NCI-H2227 treated with DMSO at 0.1 percent for 48 hours (cell line): ENCODE results near the gene FLT4.

Experiments
- DNase-seq: peaks from one replicate; lab custom pipeline; 2025; lab: John Stamatoyannopoulos, UW

FLT4 gene

GRCh38 chr5:180607861-180608571 is 41.4 kb downstream of the FLT4 start:
- no peak for DNase-seq

DNA sequence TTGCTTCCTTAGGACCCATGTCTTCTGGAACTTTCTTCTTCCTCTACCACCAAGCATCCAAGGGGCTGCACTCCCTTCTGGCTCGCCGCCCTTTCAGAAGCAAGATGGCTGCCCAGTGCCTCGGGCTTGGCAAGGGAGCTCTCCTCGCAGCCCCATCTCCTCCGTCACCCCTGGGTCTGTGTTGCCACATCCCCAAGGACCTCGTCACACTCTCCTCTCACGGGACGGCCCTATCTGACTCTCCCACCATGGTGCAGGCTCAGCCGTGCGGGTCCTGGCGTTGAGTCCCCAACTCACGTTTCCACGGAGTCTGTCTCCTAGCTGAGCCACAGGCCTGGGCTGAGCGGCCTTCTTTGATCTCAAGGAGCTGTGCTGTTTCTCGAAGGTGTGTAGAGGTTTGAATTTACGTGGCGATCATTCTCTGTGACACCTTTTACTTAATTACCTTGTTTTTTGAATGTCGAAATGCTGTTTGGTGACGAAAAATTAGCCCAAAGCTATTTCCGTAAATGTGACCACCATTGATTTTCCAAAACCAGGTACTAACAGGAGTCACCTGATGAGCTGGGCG is 43.1 kb downstream of the FLT4 start:
- no peak for DNase-seq

DNA sequence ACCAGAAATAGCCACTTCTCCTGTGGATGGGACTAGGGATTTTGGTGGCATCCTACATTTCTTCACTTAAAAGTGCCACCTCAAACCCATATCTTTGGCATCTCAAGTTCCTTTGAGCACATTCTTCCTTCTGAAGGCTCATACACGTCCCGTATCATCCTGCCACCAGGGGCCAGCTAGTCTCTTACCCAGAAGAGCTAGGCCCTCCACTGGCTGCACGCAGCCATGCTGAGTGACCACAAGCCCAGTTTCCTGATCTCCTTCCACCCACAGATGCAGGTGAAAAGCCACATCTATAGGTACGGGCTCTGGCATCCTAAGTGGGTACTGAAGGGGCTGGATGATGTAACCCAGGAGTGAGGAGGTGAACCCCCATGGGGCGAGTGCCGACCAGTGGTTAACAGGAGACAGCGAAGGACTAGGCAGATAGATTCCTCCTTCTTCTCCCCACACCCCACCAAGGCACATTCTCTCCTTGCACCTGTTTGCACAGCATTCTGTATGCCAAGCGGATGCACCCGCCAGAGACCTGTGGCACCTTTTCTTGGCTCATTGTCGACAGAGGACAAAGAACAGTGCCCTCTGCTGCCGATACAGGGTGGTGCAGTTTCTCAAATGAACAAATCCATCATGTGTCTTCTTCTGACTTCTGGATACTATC is 43.7 kb downstream of the FLT4 start:
- no peak for DNase-seq

- no peak for DNase-seq
These were observed 45.1 kb downstream of the FLT4 start for GRCh38 chr5:180604271-180604670.

- DNase-seq, result no peak
These were observed 46.3 kb downstream of the FLT4 start for GRCh38 chr5:180603076-180603594.

GRCh38 chr5:180602481-180603075 is 46.8 kb downstream of the FLT4 start:
- DNase-seq, result no peak

DNA sequence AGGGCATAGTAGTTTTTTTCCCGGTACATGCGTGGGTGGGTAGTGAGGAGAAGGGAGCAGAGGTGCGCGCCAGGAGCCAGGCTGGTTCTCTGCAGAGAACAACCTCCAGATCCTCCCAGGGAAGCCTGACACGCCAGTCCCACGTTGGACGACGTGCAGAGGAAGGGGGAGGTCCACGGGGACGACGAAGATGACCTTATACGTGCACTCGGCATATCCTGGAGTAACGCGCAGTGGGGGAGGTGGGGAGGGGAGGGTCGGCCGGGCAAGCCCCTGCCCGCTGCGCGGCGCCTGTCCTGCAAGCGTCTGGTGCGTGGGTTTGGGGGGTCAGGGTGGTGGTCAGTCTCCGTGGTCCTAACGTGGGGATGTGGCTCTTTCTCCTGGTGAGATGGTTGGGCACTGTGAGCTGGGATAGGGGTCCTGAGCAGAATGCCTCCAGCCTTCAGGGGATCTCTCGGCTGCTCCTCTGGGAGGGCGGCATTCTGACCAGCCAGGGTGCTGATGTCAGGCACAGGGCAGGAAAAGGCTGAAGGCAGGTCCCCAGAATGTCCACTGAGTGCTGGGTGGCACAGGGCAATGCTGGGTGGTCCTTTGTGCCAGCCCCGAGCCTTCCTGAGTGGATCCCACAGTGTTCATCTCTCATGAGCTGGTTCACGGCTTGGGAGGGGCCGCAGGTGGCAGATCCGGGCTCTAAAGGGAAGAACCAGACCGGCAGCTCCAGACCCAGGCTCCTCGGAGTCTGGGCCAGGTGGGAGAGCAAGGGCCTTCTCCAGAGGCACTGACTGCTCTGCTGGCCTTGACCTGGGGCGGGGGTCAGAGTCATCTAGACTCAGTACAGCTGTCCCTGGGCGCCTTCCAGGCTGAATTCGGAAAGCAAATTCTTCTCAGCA is 47.6 kb downstream of the FLT4 start:
- DNase-seq, result no peak

DNA sequence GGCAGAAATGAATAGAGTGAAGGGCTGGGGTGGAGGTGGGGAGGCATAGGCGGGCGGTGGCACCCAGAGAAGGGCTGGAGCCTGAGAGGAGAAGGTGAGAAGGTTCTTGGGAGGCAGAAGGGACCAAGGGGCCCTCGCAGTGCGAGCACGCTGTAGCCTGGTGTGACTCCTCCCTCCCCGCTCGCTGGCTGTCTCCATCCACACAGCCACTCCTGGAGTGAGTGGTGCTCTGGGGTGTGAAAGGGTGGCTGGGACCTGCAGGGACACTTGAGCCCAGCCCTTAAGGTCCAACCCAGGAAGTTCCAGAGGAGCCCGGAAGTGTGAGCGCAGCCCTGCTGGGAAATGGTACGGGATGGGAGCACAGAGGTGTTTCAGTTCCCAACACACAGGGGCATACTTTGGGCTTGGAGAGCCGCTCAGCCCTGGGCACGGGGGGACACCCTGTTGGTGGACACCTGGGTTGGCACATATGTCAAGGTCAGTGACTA is 48.8 kb downstream of the FLT4 start:
- DNase-seq, result no peak

DNA sequence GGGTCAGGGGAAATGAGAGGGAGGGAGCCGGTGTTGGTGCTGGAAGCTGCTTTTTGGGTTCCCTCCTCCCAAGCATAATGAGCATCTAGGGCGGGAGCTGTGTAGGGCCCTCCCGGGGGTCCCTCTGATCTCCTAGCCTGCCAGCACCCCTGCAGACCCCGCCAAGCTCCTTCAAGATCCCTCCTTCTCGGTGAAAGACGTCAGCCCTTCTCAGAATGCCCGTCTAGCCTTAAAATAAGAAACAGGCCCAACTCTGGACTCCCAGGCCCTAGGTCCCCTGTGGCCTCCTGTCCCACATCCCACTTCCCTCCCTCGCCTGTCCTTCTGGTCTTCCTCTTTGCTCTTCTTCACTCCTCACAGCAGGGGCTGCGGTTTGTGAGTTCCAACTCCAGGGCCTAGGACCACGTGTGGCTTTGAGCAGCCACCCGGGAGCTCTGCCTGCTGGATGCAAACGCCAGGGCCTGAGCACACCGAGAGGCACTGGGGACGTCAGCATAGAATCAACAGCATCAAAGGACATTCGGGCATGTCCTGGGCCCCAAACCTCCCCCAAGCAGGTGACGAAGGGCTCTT is 49.3 kb downstream of the FLT4 start:
- no peak for DNase-seq

GRCh38 chr5:180599590-180599914 is 49.8 kb downstream of the FLT4 start:
- no peak for DNase-seq

GRCh38 chr5:180598797-180599589 is 50.4 kb downstream of the FLT4 start:
- no peak for DNase-seq

GRCh38 chr5:180598316-180598701 is 51.1 kb downstream of the FLT4 start:
- no peak for DNase-seq

GRCh38 chr5:180596668-180597231 is 52.6 kb downstream of the FLT4 start:
- DNase-seq, result no peak

DNA sequence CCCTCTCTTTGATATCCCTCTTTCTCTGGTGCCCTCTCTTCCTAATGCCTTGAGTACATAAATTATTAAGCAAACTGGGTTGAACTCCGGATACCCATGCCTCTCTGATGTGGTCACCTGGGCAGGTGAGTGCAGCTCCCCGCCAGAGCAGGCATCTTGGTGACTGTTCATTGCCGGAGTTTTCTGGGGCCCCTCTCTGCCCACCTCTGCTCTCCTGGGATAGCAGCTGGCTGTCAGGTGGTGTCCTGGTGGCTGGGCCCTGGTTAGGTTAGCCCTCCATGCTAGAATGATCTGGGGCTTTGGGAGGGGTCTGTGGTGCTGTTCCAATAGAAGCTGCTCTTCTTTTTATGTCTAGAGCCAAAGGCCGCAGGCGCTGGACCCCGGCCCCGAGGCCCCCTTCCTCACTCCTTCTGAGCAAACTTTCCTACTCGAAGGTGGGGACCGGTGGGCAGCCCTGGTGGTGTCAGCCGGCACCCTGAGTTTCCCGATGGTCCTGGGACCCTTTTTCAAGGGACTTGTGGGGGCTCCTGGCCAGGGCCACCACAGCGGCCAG is 53.2 kb downstream of the FLT4 start:
- DNase-seq, result no peak

GRCh38 chr5:180595381-180596114 is 53.9 kb downstream of the FLT4 start:
- no peak for DNase-seq

DNA sequence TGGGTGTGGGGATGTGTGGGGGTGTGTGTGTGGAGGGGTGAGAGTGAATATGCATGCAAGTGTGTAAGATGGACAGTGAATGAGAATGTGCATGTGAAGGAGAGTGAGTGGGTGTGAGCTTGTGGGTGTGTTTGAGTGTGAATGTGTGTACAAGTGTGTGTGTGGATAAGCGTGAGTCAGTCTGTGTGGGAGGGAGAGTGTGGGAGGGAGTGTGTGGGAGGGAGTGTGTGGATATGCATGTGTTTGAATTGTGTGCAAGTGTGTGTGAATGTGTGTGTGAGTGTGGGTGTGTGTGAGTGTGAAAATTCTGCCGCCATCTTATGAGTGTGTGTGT is 54.4 kb downstream of the FLT4 start:
- DNase-seq, result no peak

GRCh38 chr5:180594311-180595045 is 54.9 kb downstream of the FLT4 start:
- DNase-seq, result no peak

DNA sequence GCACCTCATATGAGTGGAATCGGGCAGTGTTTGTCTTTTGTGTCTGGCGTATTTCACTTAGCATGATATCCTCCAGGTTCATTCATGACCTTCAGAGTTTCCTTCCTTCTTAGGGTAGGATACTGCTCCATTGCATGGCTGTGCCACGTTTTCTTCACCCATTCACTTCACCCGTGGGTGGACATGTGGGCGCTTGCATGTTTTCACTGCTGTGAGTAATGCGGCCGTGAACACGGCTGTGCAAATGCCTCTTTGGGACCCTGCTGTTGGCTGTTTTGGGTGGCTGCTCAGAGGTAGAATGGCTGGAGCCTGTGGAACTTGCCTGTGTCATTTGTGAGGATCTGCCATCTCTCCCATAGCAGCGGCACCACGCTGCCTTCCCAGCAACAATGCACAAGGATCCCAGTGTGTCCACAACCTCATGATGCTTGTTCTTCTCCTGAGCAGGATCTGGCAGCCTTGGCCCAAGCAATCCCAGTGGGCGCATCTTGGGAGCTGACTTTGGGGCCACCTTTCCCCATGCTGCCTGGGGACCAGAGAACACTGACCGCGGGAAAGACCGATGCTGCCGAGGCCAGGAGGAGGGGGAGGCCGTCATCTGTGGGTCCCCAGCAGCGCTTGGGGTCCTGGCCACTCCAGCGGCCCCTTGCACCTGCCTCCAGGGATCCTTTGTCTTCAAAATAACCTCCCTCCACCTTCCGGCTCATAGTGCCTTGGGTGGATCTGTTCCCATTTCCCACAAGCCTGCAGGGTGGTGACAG is 55.8 kb downstream of the FLT4 start:
- no peak for DNase-seq
